GM20000 (cell line): ENCODE measurements around the gene LRCH1.

Experiments
- DNase-seq: peaks from one replicate; pipeline ENCODE4 v3.0.0; 2012; ENCODE audit warnings: low spot score
- CTCF ChIP-seq: IDR thresholded peaks from 2 replicates; pipeline ENCODE4 v1.5.1; 2012; ENCODE audit warnings: mild to moderate bottlenecking, control low read depth; ENCODE audit errors: extremely low read depth, missing control alignments

The LRCH1 gene

GRCh38 chr13:46526100-46526735 lies 26.8 kb upstream of the LRCH1 start:
- TF ChIP-seq CTCF, result no peak
- DNase-seq, result no peak

- peak; percentile 32 for DNase-seq
- TF ChIP-seq CTCF, result no peak
Observed at GRCh38 chr13:46526740-46527139, 26.2 kb upstream of the LRCH1 start.

GRCh38 chr13:46527237-46527636 lies 25.7 kb upstream of the LRCH1 start:
- TF ChIP-seq CTCF, result no peak
- no peak for DNase-seq

- no peak for TF ChIP-seq CTCF
- no peak for DNase-seq
Observed at GRCh38 chr13:46529216-46529919, 23.6 kb upstream of the LRCH1 start.

GRCh38 chr13:46530084-46530935 lies 22.7 kb upstream of the LRCH1 start:
- TF ChIP-seq CTCF, result no peak
- DNase-seq, result no peak

- DNase-seq, result no peak
- TF ChIP-seq CTCF, result no peak
Observed at GRCh38 chr13:46531953-46532352, 21.0 kb upstream of the LRCH1 start.

GRCh38 chr13:46535002-46535401 lies 18.0 kb upstream of the LRCH1 start:
- no peak for DNase-seq
- TF ChIP-seq CTCF, result no peak
